ENCODE data around the gene LRRC3.

Gene LRRC3

DNA sequence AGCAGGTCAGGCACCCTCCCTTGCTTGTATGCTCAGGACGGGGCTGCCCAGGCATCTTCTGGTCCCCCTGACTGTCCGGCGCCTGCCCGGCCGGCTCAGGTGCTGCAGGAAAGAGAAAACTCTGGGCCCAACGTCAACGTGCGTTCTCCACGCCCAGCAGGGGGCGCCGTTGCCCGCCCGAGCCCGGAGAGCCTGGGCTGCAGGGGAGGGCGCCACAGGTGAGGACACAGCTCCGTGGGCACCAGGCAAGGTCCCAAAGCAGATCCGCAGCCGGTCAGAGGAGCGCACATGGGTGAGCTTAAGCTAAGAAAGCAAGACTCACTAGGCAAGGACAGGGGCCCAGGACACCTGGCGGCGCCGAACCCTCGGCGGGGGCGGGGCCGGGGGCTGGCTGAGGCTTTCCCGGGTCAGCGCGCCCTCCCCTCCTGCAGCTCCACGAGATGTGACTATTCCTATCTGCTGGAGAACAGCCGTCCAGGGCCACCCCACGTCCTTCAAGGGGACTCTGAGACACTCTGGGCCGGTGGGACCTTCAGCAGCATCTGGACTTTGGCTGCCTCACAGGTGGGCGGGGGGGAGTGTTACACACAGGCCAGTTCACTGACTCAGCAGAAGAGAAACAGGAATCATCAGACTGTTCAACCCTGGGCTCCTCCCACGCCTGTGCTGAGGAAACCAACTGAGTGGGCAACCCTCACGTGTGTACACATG is 55.4 kb downstream of the LRRC3 start (continued):
- TF ChIP-seq SCRT1 (tag by site-specific recombination; IDR thresholded peaks at IDR 0.05; ENCODE audit: borderline replicate concordance) (peak; percentile 99), ZNF292 (tag by site-specific recombination; IDR thresholded peaks at IDR 0.05; ENCODE audit: borderline replicate concordance, low read depth) (no peak), ZFP37 (tag by site-specific recombination; IDR thresholded peaks at IDR 0.05) (0 out of 2 replicates have a peak, but pooled peaks have one; percentile 42), SP3 (tag by site-specific recombination; IDR thresholded peaks at IDR 0.05) (peak; percentile 67), ZBTB8A (tag by site-specific recombination; IDR thresholded peaks at IDR 0.05) (peak; percentile 64), ZNF777 (tag by site-specific recombination; IDR thresholded peaks at IDR 0.05; ENCODE audit: borderline replicate concordance) (peak; percentile 61; the same call in 1 of the 2 replicates), ZNF324 (tag by site-specific recombination; IDR thresholded peaks at IDR 0.05) (0 out of 2 replicates have a peak, but pooled peaks have one; percentile 32), GLIS2 (tag by site-specific recombination; IDR thresholded peaks at IDR 0.05) (peak; percentile 86)
- TF ChIP-seq, protein P1, sequence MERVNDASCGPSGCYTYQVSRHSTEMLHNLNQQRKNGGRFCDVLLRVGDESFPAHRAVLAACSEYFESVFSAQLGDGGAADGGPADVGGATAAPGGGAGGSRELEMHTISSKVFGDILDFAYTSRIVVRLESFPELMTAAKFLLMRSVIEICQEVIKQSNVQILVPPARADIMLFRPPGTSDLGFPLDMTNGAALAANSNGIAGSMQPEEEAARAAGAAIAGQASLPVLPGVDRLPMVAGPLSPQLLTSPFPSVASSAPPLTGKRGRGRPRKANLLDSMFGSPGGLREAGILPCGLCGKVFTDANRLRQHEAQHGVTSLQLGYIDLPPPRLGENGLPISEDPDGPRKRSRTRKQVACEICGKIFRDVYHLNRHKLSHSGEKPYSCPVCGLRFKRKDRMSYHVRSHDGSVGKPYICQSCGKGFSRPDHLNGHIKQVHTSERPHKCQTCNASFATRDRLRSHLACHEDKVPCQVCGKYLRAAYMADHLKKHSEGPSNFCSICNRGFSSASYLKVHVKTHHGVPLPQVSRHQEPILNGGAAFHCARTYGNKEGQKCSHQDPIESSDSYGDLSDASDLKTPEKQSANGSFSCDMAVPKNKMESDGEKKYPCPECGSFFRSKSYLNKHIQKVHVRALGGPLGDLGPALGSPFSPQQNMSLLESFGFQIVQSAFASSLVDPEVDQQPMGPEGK (tag by site-specific recombination; IDR thresholded peaks at IDR 0.05) = peak; percentile 87
- TF ChIP-seq, protein P2, sequence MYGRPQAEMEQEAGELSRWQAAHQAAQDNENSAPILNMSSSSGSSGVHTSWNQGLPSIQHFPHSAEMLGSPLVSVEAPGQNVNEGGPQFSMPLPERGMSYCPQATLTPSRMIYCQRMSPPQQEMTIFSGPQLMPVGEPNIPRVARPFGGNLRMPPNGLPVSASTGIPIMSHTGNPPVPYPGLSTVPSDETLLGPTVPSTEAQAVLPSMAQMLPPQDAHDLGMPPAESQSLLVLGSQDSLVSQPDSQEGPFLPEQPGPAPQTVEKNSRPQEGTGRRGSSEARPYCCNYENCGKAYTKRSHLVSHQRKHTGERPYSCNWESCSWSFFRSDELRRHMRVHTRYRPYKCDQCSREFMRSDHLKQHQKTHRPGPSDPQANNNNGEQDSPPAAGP (tag by site-specific recombination; IDR thresholded peaks at IDR 0.05) = peak; percentile 28; the same call in 1 of the 2 replicates
- TF ChIP-seq, protein P3, sequence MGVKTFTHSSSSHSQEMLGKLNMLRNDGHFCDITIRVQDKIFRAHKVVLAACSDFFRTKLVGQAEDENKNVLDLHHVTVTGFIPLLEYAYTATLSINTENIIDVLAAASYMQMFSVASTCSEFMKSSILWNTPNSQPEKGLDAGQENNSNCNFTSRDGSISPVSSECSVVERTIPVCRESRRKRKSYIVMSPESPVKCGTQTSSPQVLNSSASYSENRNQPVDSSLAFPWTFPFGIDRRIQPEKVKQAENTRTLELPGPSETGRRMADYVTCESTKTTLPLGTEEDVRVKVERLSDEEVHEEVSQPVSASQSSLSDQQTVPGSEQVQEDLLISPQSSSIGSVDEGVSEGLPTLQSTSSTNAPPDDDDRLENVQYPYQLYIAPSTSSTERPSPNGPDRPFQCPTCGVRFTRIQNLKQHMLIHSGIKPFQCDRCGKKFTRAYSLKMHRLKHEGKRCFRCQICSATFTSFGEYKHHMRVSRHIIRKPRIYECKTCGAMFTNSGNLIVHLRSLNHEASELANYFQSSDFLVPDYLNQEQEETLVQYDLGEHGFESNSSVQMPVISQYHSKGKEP (tag by site-specific recombination; IDR thresholded peaks at IDR 0.05) = no peak

DNA sequence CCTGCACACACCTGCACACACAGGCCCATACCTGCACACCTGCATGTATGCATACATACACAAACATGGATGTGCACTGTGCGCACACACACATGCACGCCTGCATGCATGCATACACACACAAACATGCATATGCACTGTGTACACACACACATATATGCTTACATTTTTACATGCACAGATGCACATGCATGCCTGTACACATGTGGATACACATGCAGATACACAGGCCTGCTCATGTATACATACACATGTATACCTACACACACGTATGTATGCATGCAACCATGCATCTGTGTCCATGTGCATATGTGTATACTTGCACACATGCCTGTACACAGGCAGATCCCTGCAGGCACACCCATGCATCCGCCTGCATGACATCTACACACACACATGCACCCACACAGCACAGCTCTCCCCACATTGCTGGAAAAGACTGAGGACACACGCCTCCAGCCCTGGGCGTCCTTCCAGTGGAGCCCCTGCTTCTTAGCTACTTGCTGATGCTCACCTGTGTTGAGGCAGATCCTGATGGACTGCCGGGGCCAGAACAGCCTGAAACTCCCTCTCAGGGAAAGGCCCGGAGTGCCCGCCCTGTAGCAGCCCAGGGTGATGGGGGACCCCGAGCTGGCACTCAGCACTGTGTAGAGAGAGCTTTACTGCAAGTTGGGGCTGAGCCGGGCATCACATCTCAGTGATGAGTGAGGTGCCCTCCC is 56.1 kb downstream of the LRRC3 start:
- Histone ChIP-seq H3K4me1 (ENCODE audit: control insufficient read depth, insufficient read depth, low read length) (no peaks in the 10 kb centered on the region; the same call in 1 of the 2 replicates), H3K9me3 (ENCODE audit: control insufficient read depth, insufficient read depth, low read depth, low read length) (no peaks in the 10 kb centered on the region), H3K36me3 (ENCODE audit: control insufficient read depth in 2 of 2, insufficient read depth in 1 of 2, low read length in 2 of 2) (no peaks in the 10 kb centered on the region), H3K27ac (ENCODE audit: extremely low read depth, low read depth, low read length) (no peak overlapping the region), H3K4me3 (ENCODE audit: low read depth, low read length) (no peak overlapping the region)
- ChIA-PET POLR2A (interaction anchor here (0.5 to 1.4 kb wide), 3 partner anchors 381 to 777 kb away, joined by 3 to 4 read pairs (median 3); partner anchors contain the start of genes POFUT2 and SLX9), CTCF (interaction anchor here (0.6 to 3.7 kb wide), 39 partner anchors 8 to 626 kb away, joined by 3 to 43 read pairs (median 4); partner anchors contain the start of gene UBE2G2)
- TF ChIP-seq ZFHX2 (tag by site-specific recombination; conservative IDR thresholded peaks at IDR 0.05) = peak; percentile 50; the same call in 1 of the 2 replicates
- TF ChIP-seq ZNF175 (tag by site-specific recombination; IDR thresholded peaks at IDR 0.05) = no peak
- no peak for TF ChIP-seq ZNF76 (tag by site-specific recombination; IDR thresholded peaks at IDR 0.05; ENCODE audit: borderline replicate concordance, low read depth)
- no peak for TF ChIP-seq SALL2 (tag by site-specific recombination; IDR thresholded peaks at IDR 0.05; ENCODE audit: borderline replicate concordance)

Data from HEK293 (cell line).